ENCODE results near the gene MRTFA. TPM values are rescaled to one million over a fixed set of nuclear protein-coding genes. Genes with fewer than 3 reads are reported as not detected.

The MRTFA gene
- total and polyA plus RNA-seq, 8 donors, result 13.6 to 35.3 (median 24.1) TPM

- TF ChIP-seq CTCF (IDR thresholded peaks at IDR 0.05), result no peak
- intact Hi-C loops (cut with DNase I), result no loop called here
- Histone ChIP-seq H3K27me3 (no peaks in the 10 kb centered on the region), H3K27ac (no peak overlapping the region), H3K4me1 (peaks cover 0 to 3% (median 0%) of the 10 kb centered on the region in 3 donors), H3K9me3 (no peaks in the 10 kb centered on the region), H3K36me3 (no peaks in the 10 kb centered on the region), H3K4me3 (no peak overlapping the region)
- ATAC-seq, result no peak
- no peak for DNase-seq
- 97 to 99% methylated on average over 2 of the region's 2 CpGs for WGBS, 2 donors
- FAIRE-seq, result no peak
Measured at GRCh38 chr22:40472051-40472450, 164.5 kb downstream of the MRTFA start.

- no peaks in the 10 kb centered on the region for H3K36me3 ChIP-seq
- H3K9me3 ChIP-seq, result no peaks in the 10 kb centered on the region
- ATAC-seq (no peak), DNase-seq (no peak), FAIRE-seq (no peak)
- intact Hi-C loops (cut with DNase I), result no loop called here
- no peak overlapping the region for H3K4me3 ChIP-seq
- WGBS, 2 donors, result 98 to 100% methylated on average over 5 of the region's 5 CpGs
- TF ChIP-seq CTCF (IDR thresholded peaks at IDR 0.05), result no peak
- H3K4me1 ChIP-seq, result peaks cover 0 to 3% (median 0%) of the 10 kb centered on the region in 3 donors
- H3K27me3 ChIP-seq, result no peaks in the 10 kb centered on the region
- no peak overlapping the region for H3K27ac ChIP-seq
Measured at GRCh38 chr22:40469181-40469580, 167.3 kb downstream of the MRTFA start.

GRCh38 chr22:40468616-40469015 is 167.9 kb downstream of the MRTFA start:
- H3K4me3 ChIP-seq, result no peak overlapping the region
- no peaks in the 10 kb centered on the region for H3K36me3 ChIP-seq
- H3K4me1 ChIP-seq, result peaks cover 0 to 3% (median 0%) of the 10 kb centered on the region in 3 donors
- intact Hi-C loops (cut with DNase I), result no loop called here
- no peak for ATAC-seq
- TF ChIP-seq CTCF (IDR thresholded peaks at IDR 0.05), result no peak
- FAIRE-seq, result no peak
- H3K27ac ChIP-seq, result no peak overlapping the region
- no peaks in the 10 kb centered on the region for H3K27me3 ChIP-seq
- H3K9me3 ChIP-seq, result no peaks in the 10 kb centered on the region
- no peak for DNase-seq

- 90 to 100% methylated on average over 1 of the region's 1 CpG for WGBS, 2 donors
- FAIRE-seq (no peak), DNase-seq (no peak), ATAC-seq (no peak)
- Histone ChIP-seq H3K27me3 (no peaks in the 10 kb centered on the region), H3K27ac (no peak overlapping the region), H3K9me3 (no peaks in the 10 kb centered on the region), H3K36me3 (no peaks in the 10 kb centered on the region), H3K4me1 (peaks cover 0 to 3% (median 0%) of the 10 kb centered on the region in 3 donors), H3K4me3 (no peak overlapping the region)
- intact Hi-C loops (cut with DNase I), result no loop called here
- TF ChIP-seq CTCF (IDR thresholded peaks at IDR 0.05), result no peak
Measured at GRCh38 chr22:40466976-40467375, 169.5 kb downstream of the MRTFA start.

GRCh38 chr22:40463683-40464082 is 172.8 kb downstream of the MRTFA start:
- intact Hi-C loops (cut with DNase I), result no loop called here
- no peak overlapping the region for H3K4me3 ChIP-seq
- DNase-seq (no peak), FAIRE-seq (no peak), ATAC-seq (no peak)
- H3K27me3 ChIP-seq, result no peaks in the 10 kb centered on the region
- H3K27ac ChIP-seq, result peak overlapping the region in 1 of 4 donors; percentile 2
- TF ChIP-seq CTCF (IDR thresholded peaks at IDR 0.05), result no peak
- H3K9me3 ChIP-seq, result no peaks in the 10 kb centered on the region
- 88 to 90% methylated on average over 5 of the region's 5 CpGs for WGBS, 2 donors
- H3K36me3 ChIP-seq, result no peaks in the 10 kb centered on the region
- H3K4me1 ChIP-seq, result no peaks in the 10 kb centered on the region
